MM.1S (cell line): ENCODE data around the gene DIO1.

ENCODE experiments used
- EZH2 ChIP-seq: fragments of 300-600 bp; sonication (generic); optimal IDR thresholded peaks from 2 replicates; pipeline ENCODE3; 2017; ENCODE audit warnings: low read depth, mild to moderate bottlenecking, antibody characterized with exemption, low read length, mixed read lengths
- TF ChIP-seq, protein P1 (sequence below): fragments of 300-600 bp; sonication (generic); IDR thresholded peaks from 2 replicates; pipeline ENCODE4 v1.5.1; 2016; ENCODE audit warnings: antibody characterized with exemption, low read length, mixed read lengths

GRCh38 chr1:53894644-53895043 is 657 bp downstream of the DIO1 start:
- TF ChIP-seq, protein P1, sequence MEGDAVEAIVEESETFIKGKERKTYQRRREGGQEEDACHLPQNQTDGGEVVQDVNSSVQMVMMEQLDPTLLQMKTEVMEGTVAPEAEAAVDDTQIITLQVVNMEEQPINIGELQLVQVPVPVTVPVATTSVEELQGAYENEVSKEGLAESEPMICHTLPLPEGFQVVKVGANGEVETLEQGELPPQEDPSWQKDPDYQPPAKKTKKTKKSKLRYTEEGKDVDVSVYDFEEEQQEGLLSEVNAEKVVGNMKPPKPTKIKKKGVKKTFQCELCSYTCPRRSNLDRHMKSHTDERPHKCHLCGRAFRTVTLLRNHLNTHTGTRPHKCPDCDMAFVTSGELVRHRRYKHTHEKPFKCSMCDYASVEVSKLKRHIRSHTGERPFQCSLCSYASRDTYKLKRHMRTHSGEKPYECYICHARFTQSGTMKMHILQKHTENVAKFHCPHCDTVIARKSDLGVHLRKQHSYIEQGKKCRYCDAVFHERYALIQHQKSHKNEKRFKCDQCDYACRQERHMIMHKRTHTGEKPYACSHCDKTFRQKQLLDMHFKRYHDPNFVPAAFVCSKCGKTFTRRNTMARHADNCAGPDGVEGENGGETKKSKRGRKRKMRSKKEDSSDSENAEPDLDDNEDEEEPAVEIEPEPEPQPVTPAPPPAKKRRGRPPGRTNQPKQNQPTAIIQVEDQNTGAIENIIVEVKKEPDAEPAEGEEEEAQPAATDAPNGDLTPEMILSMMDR, result no peak
- no peak for TF ChIP-seq EZH2
